Tibial nerve (tissue), 3 donors: ENCODE data around the gene MOGAT2.

ENCODE experiments used
- CTCF ChIP-seq, 5 experiments: fragments of 200-600 bp in 3 of 5; fragments of 450-650 bp in 2 of 5; sonication (generic) in 3 of 5; IDR thresholded peaks; one replicate each; pipeline ENCODE4 v1.5.1; 2016 to 2019; ENCODE audit warnings: antibody characterized with exemption in 5 of 5, mild to moderate bottlenecking in 3 of 5, moderate library complexity in 2 of 5
- POLR2A ChIP-seq, 2 donors: fragments of 450-650 bp; IDR thresholded peaks; one replicate each; pipeline ENCODE4 v1.6.1; 2017; ENCODE audit warnings: antibody characterized with exemption in 2 of 2, mild to moderate bottlenecking in 2 of 2, moderate library complexity in 2 of 2

GRCh38 chr11:75768112-75768908 lies 50.7 kb downstream of the MOGAT2 start, which contains the start of gene DGAT2:
- TF ChIP-seq POLR2A (IDR thresholded peaks at IDR 0.05) (peak in 1 of 2 donors; percentile 11), CTCF (IDR thresholded peaks at IDR 0.05) (peak in 3 of 5 experiments; percentile 8 to 22 (median 13))
